K562 (cell line): ENCODE measurements around the gene IDI2. TPM values are rescaled to one million over a fixed set of nuclear protein-coding genes. Genes with fewer than 3 reads are reported as not detected.
A peak's percentile ranks its signal among the peaks of the same experiment; 100 is the strongest.

Experiments used
- ARNT ChIP-seq, 2 experiments: fragments of 450-650 bp; IDR thresholded peaks; 2 replicates each; pipeline ENCODE4 v1.6.1; 2016; ENCODE audit warnings: mild to moderate bottlenecking in 1 of 2
- BCLAF1 ChIP-seq, 2 experiments: fragments of 450-650 bp in 1 of 2; IDR thresholded peaks; 2 replicates each; pipeline ENCODE4 v1.6.1; 2011 to 2017; ENCODE audit warnings: low read depth in 2 of 2, antibody characterized with exemption in 1 of 2, borderline replicate concordance in 1 of 2, low read length in 1 of 2, mild to moderate bottlenecking in 1 of 2, mixed read lengths in 1 of 2; ENCODE audit not compliant: control insufficient read depth in 1 of 2
- FOSL1 ChIP-seq: fragments of 200-800 bp; sonication (Bioruptor generic); conservative IDR thresholded peaks from 2 replicates; pipeline ENCODE4 v1.6.1; 2016; ENCODE audit warnings: missing genetic modification characterization, missing compliant biosample characterization
- PKNOX1 ChIP-seq: fragments of 450-650 bp; IDR thresholded peaks from 2 replicates; pipeline ENCODE4 v1.6.1; 2016
- ZBTB8A ChIP-seq: fragments of 450-650 bp; IDR thresholded peaks from 2 replicates; pipeline ENCODE4 v1.6.1; 2018; ENCODE audit warnings: mild to moderate bottlenecking, moderate library complexity; ENCODE audit not compliant: partially characterized antibody
- ZNF318 ChIP-seq, 2 experiments: fragments of 450-650 bp; IDR thresholded peaks; 2 replicates each; pipeline ENCODE4 v1.6.1; 2016; ENCODE audit warnings: mild to moderate bottlenecking in 2 of 2, borderline replicate concordance in 1 of 2, low read depth in 1 of 2, moderate library complexity in 1 of 2
- ZNF592 ChIP-seq: fragments of 450-650 bp; IDR thresholded peaks from 2 replicates; pipeline ENCODE4 v1.6.1; 2017; ENCODE audit warnings: antibody characterized with exemption, mild to moderate bottlenecking
- polyA plus RNA-seq, 8 experiments: library from polyadenylated mRNA; depleted of rRNA in 4 of 8; stranded (reverse) in 5 of 8; unstranded in 3 of 8; fragments of >200 nt; fragmentation: Nextera tagmentation in 2 of 8; fragmentation: Illumina TruSeq in 1 of 8; extraction: Ambion mirVana in 2 of 8; extraction: Trizol in 1 of 8; gene quantifications; 2 replicates each; pipeline versions ENCODE4 v1.2.1 to v1.2.3, GENCODE V29; 2011 to 2014; ENCODE audit warnings: inconsistent platforms in 1 of 8, missing spikeins in 1 of 8
- total RNA-seq, 7 experiments: library from RNA; depleted of rRNA in 6 of 7; stranded (reverse); fragments of >200 nt in 6 of 7; fragmentation: Illumina TruSeq in 2 of 7; extraction: Trizol in 2 of 7; gene quantifications; 2 replicates each; pipeline versions ENCODE4 v1.2.1 to v1.2.3, GENCODE V29; 2011 to 2021; ENCODE audit warnings: low replicate concordance in 1 of 7

Gene IDI2
- total and polyA plus RNA-seq, 9 of the 15 experiments (the other 6 are each of a cell fraction or from before 2014, with no cell fraction given), result not detected

- TF ChIP-seq BCLAF1 (IDR thresholded peaks at IDR 0.05; ENCODE audit: borderline replicate concordance in 1 of 2, control insufficient read depth in 1 of 2, low read depth in 2 of 2, low read length in 1 of 2) (no peak), ZBTB8A (no peak), FOSL1 (tag) (peak; percentile 94), PKNOX1 (peak; percentile 78), ZNF318 (IDR thresholded peaks at IDR 0.05; ENCODE audit: borderline replicate concordance in 1 of 2, low read depth in 1 of 2) (no peak), ZNF592 (peak; percentile 54), ARNT (IDR thresholded peaks at IDR 0.05) (no peak)
These were observed 30.9 kb upstream of the IDI2 start, which contains the start of gene WDR37 (continued) for GRCh38 chr10:1056326-1057105.
